Measurements from ENCODE around the gene EIF1B.

GRCh38 chr3:40321818-40322217, 12.3 kb downstream of the EIF1B start:
- TF ChIP-seq BATF2 (CRISPR knock-in tag; IDR thresholded peaks at IDR 0.05) (no peak), JUN (CRISPR knock-in tag; IDR thresholded peaks at IDR 0.05) (no peak), CTCF (CRISPR knock-in tag; IDR thresholded peaks at IDR 0.05) (no peak), ZNF430 (CRISPR knock-in tag; IDR thresholded peaks at IDR 0.05) (no peak), ZNF775 (CRISPR knock-in tag; IDR thresholded peaks at IDR 0.05; ENCODE audit: borderline replicate concordance) (no peak), TAF1 (CRISPR knock-in tag; IDR thresholded peaks at IDR 0.05) (no peak), ZFY (CRISPR knock-in tag; IDR thresholded peaks at IDR 0.05) (no peak), ARID2 (CRISPR knock-in tag; IDR thresholded peaks at IDR 0.05; ENCODE audit: borderline replicate concordance) (no peak), HOXA5 (CRISPR knock-in tag; IDR thresholded peaks at IDR 0.05) (no peak), BCL6 (CRISPR knock-in tag; IDR thresholded peaks at IDR 0.05) (no peak), ETS1 (CRISPR knock-in tag; IDR thresholded peaks at IDR 0.05) (no peak)

Data from HepG2 (cell line).